ENCODE measurements around the gene HSPB1.

The HSPB1 gene

GRCh38 chr7:76314042-76314721 lies 11.7 kb downstream of the HSPB1 start (continued):
- no peak for TF ChIP-seq ZNF692 (tag by site-specific recombination; IDR thresholded peaks at IDR 0.05)
- peak; percentile 66; the same call in 1 of the 2 replicates for TF ChIP-seq ZNF501 (tag by site-specific recombination; IDR thresholded peaks at IDR 0.05)
- TF ChIP-seq GLIS2 (tag by site-specific recombination; IDR thresholded peaks at IDR 0.05), result peak; percentile 69; the same call in 1 of the 2 replicates
- TF ChIP-seq ZNF362 (tag by site-specific recombination; IDR thresholded peaks at IDR 0.05), result 0 out of 2 replicates have a peak, but pooled peaks have one; percentile 19
- TF ChIP-seq ZNF560 (tag by site-specific recombination; IDR thresholded peaks at IDR 0.05; ENCODE audit: borderline replicate concordance), result no peak
- peak; percentile 40; the same call in 1 of the 2 replicates for TF ChIP-seq ZNF639 (tag by site-specific recombination; IDR thresholded peaks at IDR 0.05)
- TF ChIP-seq ZSCAN4 (tag by site-specific recombination; IDR thresholded peaks at IDR 0.05), result no peak; the same call in 1 of the 2 replicates
- TF ChIP-seq ZBTB7A (tag by site-specific recombination; IDR thresholded peaks at IDR 0.05; ENCODE audit: low read depth), result no peak
- TF ChIP-seq ZNF335 (tag by site-specific recombination; conservative IDR thresholded peaks at IDR 0.05), result peak; percentile 34; the same call in 1 of the 2 replicates
- 0 out of 2 replicates have a peak, but pooled peaks have one; percentile 59 for TF ChIP-seq HIC1 (tag by site-specific recombination; IDR thresholded peaks at IDR 0.05)
- no peak for TF ChIP-seq TCF7L2 (IDR thresholded peaks at IDR 0.05; ENCODE audit: borderline replicate concordance, low read depth, low read length)
- TF ChIP-seq ZNF660 (tag by site-specific recombination; IDR thresholded peaks at IDR 0.05), result peak; percentile 84
- no peak for TF ChIP-seq ZNF777 (tag by site-specific recombination; IDR thresholded peaks at IDR 0.05; ENCODE audit: borderline replicate concordance)
- peak; percentile 47; the same call in 1 of the 2 replicates for TF ChIP-seq SP3 (tag by site-specific recombination; IDR thresholded peaks at IDR 0.05)
- TF ChIP-seq ZFP69B (tag by site-specific recombination; IDR thresholded peaks at IDR 0.05), result 0 out of 2 replicates have a peak, but pooled peaks have one; percentile 30
- TF ChIP-seq ZNF580 (tag by site-specific recombination; IDR thresholded peaks at IDR 0.05), result no peak
- TF ChIP-seq ZNF600 (tag by site-specific recombination; IDR thresholded peaks at IDR 0.05), result peak; percentile 70
- TF ChIP-seq SP2 (tag by site-specific recombination; IDR thresholded peaks at IDR 0.05), result peak; percentile 54
- TF ChIP-seq YY2 (tag by site-specific recombination; IDR thresholded peaks at IDR 0.05), result no peak
- peak; percentile 46 for TF ChIP-seq KLF9 (tag by site-specific recombination; IDR thresholded peaks at IDR 0.05; ENCODE audit: low read depth)
- TF ChIP-seq ZNF654 (tag by site-specific recombination; IDR thresholded peaks at IDR 0.05; ENCODE audit: low read depth), result peak; percentile 95
- TF ChIP-seq ZNF280D (tag by site-specific recombination; IDR thresholded peaks at IDR 0.05), result no peak
- no peak; the same call in 1 of the 2 replicates for TF ChIP-seq ZNF449 (tag by site-specific recombination; IDR thresholded peaks at IDR 0.05)
- TF ChIP-seq ZSCAN30 (tag by site-specific recombination; IDR thresholded peaks at IDR 0.05), result peak; percentile 89
